GM10266 (cell line): ENCODE measurements around the gene TP53RK.

Experiments
- DNase-seq: peaks from one replicate; pipeline ENCODE4 v3.0.0; 2012; ENCODE audit errors: extremely low spot score
- CTCF ChIP-seq: IDR thresholded peaks from 2 replicates; pipeline ENCODE4 v1.5.1; 2012; ENCODE audit warnings: mild to moderate bottlenecking, low read depth; ENCODE audit not compliant: control insufficient read depth, insufficient read depth; ENCODE audit errors: missing control alignments

TP53RK gene

GRCh38 chr20:46637020-46637419, 52.2 kb downstream of the TP53RK start:
- DNase-seq, result no peak
- TF ChIP-seq CTCF, result no peak

- no peak for DNase-seq
- no peak for TF ChIP-seq CTCF
Measured at GRCh38 chr20:46636514-46636913, 52.7 kb downstream of the TP53RK start.

- DNase-seq, result no peak
- TF ChIP-seq CTCF, result no peak
Measured at GRCh38 chr20:46635514-46636136, 53.6 kb downstream of the TP53RK start.

GRCh38 chr20:46634528-46634927, 54.7 kb downstream of the TP53RK start:
- no peak for DNase-seq
- TF ChIP-seq CTCF, result no peak
